Measurements from ENCODE around the gene F2RL1. TPM values are rescaled to one million over a fixed set of nuclear protein-coding genes. Genes with fewer than 3 reads are reported as not detected.

Gene F2RL1
- total and polyA plus RNA-seq, 2 of the 13 experiments (the other 11 are each of a cell fraction or from before 2014, with no cell fraction given) = 9.9 to 23.0 TPM

DNA sequence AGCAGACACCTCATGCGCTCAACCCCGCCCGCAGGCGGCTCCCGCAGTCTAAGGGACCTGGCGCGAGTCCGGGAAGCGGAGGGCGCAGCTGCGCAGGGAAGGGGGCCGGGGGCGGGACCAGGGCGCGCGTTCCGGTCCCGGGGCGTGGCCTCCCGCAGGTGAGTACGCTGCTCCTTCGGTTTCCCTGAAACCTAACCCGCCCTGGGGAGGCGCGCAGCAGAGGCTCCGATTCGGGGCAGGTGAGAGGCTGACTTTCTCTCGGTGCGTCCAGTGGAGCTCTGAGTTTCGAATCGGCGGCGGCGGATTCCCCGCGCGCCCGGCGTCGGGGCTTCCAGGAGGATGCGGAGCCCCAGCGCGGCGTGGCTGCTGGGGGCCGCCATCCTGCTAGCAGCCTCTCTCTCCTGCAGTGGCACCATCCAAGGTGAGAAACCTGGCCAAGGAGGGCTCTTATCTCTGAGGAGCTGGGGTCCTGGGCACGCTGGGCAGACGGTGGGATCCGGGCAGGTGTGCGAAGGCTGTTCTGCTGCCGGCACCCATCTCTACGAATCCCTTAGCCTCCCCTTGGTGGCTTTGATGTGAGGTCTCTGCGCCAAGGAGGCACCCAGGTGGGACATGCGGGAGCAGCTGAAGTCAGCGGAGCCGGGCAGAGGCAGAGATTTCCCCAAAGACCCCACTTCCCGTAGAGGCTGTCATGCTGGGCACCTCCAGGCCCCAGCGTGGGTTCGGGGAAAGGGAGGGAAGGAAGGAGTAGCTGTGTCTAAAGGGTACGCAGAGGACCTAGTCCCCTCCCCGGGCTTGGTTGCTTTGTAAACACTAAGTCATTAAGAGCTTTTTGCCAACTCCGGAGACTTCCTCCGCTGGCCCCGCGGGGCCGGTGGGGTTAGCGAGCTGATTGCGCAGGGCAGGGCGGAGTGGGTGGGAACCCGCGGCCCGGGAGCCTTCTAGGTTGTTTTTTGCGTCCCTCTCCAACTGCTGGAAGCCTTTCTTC lies at the start of gene F2RL1 (continued):
- TF ChIP-seq NR2F1 (CRISPR knock-in tag; IDR thresholded peaks at IDR 0.05) (no peak), ZFP90 (CRISPR knock-in tag; IDR thresholded peaks at IDR 0.05; ENCODE audit: borderline replicate concordance) (no peak), HDAC1 (CRISPR knock-in tag; IDR thresholded peaks at IDR 0.05) (peak; percentile 25; the same call in 1 of the 2 replicates), IRX3 (CRISPR knock-in tag; IDR thresholded peaks at IDR 0.05; ENCODE audit: borderline replicate concordance, low read depth) (0 out of 2 replicates have a peak, but pooled peaks have one; percentile 41), NRL (CRISPR knock-in tag; IDR thresholded peaks at IDR 0.05; ENCODE audit: borderline replicate concordance) (no peak), ZNF678 (CRISPR knock-in tag; IDR thresholded peaks at IDR 0.05) (no peak), SIX4 (CRISPR knock-in tag; IDR thresholded peaks at IDR 0.05) (peak; percentile 19; the same call in 1 of the 2 replicates), EEA1 (CRISPR knock-in tag; IDR thresholded peaks at IDR 0.05; ENCODE audit: borderline replicate concordance) (no peak), MED13 (CRISPR knock-in tag; IDR thresholded peaks at IDR 0.05) (peak; percentile 39; the same call in 1 of the 2 replicates), TCF12 (IDR thresholded peaks at IDR 0.05) (no peak), TCF12 (CRISPR knock-in tag; IDR thresholded peaks at IDR 0.05) (no peak), ZNF788 (CRISPR knock-in tag; IDR thresholded peaks at IDR 0.05; ENCODE audit: borderline replicate concordance) (no peak; the same call in 1 of the 2 replicates), ZNF792 (CRISPR knock-in tag; IDR thresholded peaks at IDR 0.05) (0 out of 2 replicates have a peak, but pooled peaks have one; percentile 44), SSRP1 (CRISPR knock-in tag; IDR thresholded peaks at IDR 0.05) (no peak), POLR2A (IDR thresholded peaks at IDR 0.05; ENCODE audit: insufficient read depth in 1 of 2, low read depth in 2 of 2, low read length in 2 of 2) (0 out of 4 replicates have a peak, but pooled peaks of 1 of the 2 experiments have one; percentile 33), ZNF772 (CRISPR knock-in tag; IDR thresholded peaks at IDR 0.05) (peak; percentile 65; the same call in 1 of the 2 replicates), FOXA3 (CRISPR knock-in tag; IDR thresholded peaks at IDR 0.05) (peak; percentile 8; the same call in 1 of the 2 replicates), ZNF883 (CRISPR knock-in tag; IDR thresholded peaks at IDR 0.05; ENCODE audit: not compliant biosample characterization) (no peak), YEATS4 (CRISPR knock-in tag; IDR thresholded peaks at IDR 0.05; ENCODE audit: borderline replicate concordance) (no peak), ZNF207 (IDR thresholded peaks at IDR 0.05; ENCODE audit: borderline replicate concordance) (no peak), ZNF614 (CRISPR knock-in tag; IDR thresholded peaks at IDR 0.05; ENCODE audit: borderline replicate concordance) (peak; percentile 51; the same call in 1 of the 2 replicates), AKAP8 (CRISPR knock-in tag; IDR thresholded peaks at IDR 0.05) (no peak)
- TF ChIP-seq, protein P1, sequence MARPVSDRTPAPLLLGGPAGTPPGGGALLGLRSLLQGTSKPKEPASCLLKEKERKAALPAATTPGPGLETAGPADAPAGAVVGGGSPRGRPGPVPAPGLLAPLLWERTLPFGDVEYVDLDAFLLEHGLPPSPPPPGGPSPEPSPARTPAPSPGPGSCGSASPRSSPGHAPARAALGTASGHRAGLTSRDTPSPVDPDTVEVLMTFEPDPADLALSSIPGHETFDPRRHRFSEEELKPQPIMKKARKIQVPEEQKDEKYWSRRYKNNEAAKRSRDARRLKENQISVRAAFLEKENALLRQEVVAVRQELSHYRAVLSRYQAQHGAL (CRISPR knock-in tag; IDR thresholded peaks at IDR 0.05; ENCODE audit: not compliant biosample characterization) = no peak
- TF ChIP-seq, protein P2, sequence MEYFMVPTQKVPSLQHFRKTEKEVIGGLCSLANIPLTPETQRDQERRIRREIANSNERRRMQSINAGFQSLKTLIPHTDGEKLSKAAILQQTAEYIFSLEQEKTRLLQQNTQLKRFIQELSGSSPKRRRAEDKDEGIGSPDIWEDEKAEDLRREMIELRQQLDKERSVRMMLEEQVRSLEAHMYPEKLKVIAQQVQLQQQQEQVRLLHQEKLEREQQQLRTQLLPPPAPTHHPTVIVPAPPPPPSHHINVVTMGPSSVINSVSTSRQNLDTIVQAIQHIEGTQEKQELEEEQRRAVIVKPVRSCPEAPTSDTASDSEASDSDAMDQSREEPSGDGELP (IDR thresholded peaks at IDR 0.05; ENCODE audit: borderline replicate concordance, low read depth) = no peak
- TF ChIP-seq, protein P3, sequence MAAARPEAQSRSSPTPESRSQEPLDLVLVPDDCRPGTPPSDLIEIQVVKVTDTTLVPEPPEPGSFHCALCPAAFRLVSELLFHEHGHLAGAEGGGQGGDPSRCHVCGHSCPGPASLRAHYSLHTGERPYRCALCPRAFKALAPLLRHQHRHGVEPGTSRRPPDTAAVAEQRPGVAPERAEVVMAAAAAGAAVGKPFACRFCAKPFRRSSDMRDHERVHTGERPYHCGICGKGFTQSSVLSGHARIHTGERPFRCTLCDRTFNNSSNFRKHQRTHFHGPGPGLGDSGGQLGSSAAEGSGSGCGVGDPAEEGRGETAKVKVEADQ (CRISPR knock-in tag; IDR thresholded peaks at IDR 0.05; ENCODE audit: borderline replicate concordance) = 0 out of 2 replicates have a peak, but pooled peaks have one; percentile 39
- TF ChIP-seq, protein P4, sequence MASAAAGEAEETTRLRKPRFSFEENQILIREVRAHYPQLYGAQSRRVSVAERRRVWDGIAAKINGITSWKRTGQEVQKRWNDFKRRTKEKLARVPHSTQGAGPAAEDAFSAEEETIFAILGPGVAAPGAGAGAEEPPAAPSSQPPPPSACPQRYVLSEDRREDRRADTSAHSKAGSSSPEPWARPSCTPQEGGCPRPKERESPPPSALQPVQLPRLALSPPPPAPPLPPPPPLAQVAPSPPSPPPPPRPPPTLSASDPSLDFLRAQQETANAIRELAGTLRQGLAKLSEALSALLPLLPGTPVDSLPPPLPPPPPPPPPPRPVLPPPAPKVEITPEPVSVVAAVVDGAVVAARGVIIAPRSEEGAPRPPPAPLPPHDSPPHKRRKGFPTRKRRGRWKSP (CRISPR knock-in tag; IDR thresholded peaks at IDR 0.05) = peak; percentile 59

All from HepG2 (cell line).